Measurements from ENCODE around the gene BBS9. TPM values are rescaled to one million over a fixed set of nuclear protein-coding genes. Genes with fewer than 3 reads are reported as not detected.

Gene BBS9
- total RNA-seq, 1 experiment from 2014 or later, result 26.4 TPM

GRCh38 chr7:33458581-33458980 lies 329.2 kb downstream of the BBS9 start:
- Histone ChIP-seq H3K79me2 (ENCODE audit: insufficient read depth, low read length) (no peaks in the 10 kb centered on the region), H3K27me3 (ENCODE audit: insufficient read depth, low read length) (no peaks in the 10 kb centered on the region; the same call in 1 of the 2 replicates), H2BK20ac (ENCODE audit: low read depth, low read length, poor library complexity, severe bottlenecking) (no peak overlapping the region), H3K9me3 (ENCODE audit: control insufficient read depth, low read depth, low read length) (no peaks in the 10 kb centered on the region), H2BK12ac (ENCODE audit: insufficient read length, low read depth, low read length) (no peak overlapping the region), H4K91ac (ENCODE audit: insufficient read length, low read depth, low read length) (no peak overlapping the region), H3K4me2 (ENCODE audit: insufficient read depth, insufficient read length, low read length) (no peak overlapping the region), H2AK5ac (ENCODE audit: insufficient read length, low read length) (no peak overlapping the region), H3K4ac (ENCODE audit: low read depth, low read length) (no peak overlapping the region), H3K23me2 (ENCODE audit: insufficient read length, low read depth, low read length, poor library complexity, severe bottlenecking) (no peaks in the 10 kb centered on the region), H3K14ac (ENCODE audit: insufficient read depth, low read length) (no peak overlapping the region), H4K5ac (ENCODE audit: insufficient read length, low read depth, low read length) (no peak overlapping the region), H2BK120ac (ENCODE audit: low read depth, low read length, poor library complexity, severe bottlenecking) (no peak overlapping the region), H3K4me1 (ENCODE audit: insufficient read depth, low read length) (no peaks in the 10 kb centered on the region), H2BK5ac (ENCODE audit: insufficient read length, low read length) (no peak overlapping the region), H3K23ac (ENCODE audit: insufficient read length, low read depth, low read length) (no peak overlapping the region), H3K18ac (ENCODE audit: insufficient read length, low read depth, low read length) (no peak overlapping the region), H4K8ac (replicated peaks; ENCODE audit: insufficient read length, low read depth, low read length) (no peak overlapping the region), H3T11ph (ENCODE audit: low read length) (no peak overlapping the region), H3K56ac (ENCODE audit: insufficient read length, low read depth, low read length) (no peak overlapping the region), H2BK15ac (ENCODE audit: low read depth, low read length) (no peak overlapping the region), H3K9ac (ENCODE audit: extremely low read depth, insufficient read length, low read length) (no peak overlapping the region), H2AFZ (ENCODE audit: low read length) (no peak overlapping the region), H3K79me1 (ENCODE audit: insufficient read depth, low read depth, low read length, poor library complexity, severe bottlenecking) (no peaks in the 10 kb centered on the region), H4K20me1 (ENCODE audit: control insufficient read depth, insufficient read depth, insufficient read length) (no peaks in the 10 kb centered on the region), H3K27ac (ENCODE audit: insufficient read length, low read depth, low read length) (no peak overlapping the region)
- DNase-seq, result no peak
- peaks cover 2% of the 10 kb centered on the region in 2 experiments for H3K4me1 Mint-ChIP-seq
- H3K36me3 Mint-ChIP-seq (ENCODE audit: insufficient read depth in 1 of 3, low read depth in 3 of 3), result no peaks in the 10 kb centered on the region
- no peaks in the 10 kb centered on the region for H3K27me3 Mint-ChIP-seq (ENCODE audit: low read depth)
- H3K4me3 Mint-ChIP-seq, result no peak overlapping the region
- no CpG with 5 or more reads among the region's 1 CpG for WGBS (ENCODE audit: extremely low coverage, insufficient read length, low lambda C conversion rate)
- no peak overlapping the region for H3K27ac Mint-ChIP-seq
- no peak for TF ChIP-seq CTCF (conservative IDR thresholded peaks at IDR 0.05)
- H3K9me3 Mint-ChIP-seq, result no peaks in the 10 kb centered on the region
